H9 (cell line): ENCODE data around the gene FBN2. TPM values are rescaled to one million over a fixed set of nuclear protein-coding genes. Genes with fewer than 3 reads are reported as not detected.

Experiments used
- DNase-seq: peaks from one replicate; pipeline ENCODE4 v3.0.0-alpha.2; 2017
- H2AFZ ChIP-seq: one replicate; pipeline ENCODE4 v1.6.1; 2013; ENCODE audit warnings: mild to moderate bottlenecking, low read length, control low read depth, moderate library complexity
- H2AK5ac ChIP-seq: 2 replicates; pipeline ENCODE4 v1.6.1; 2013; ENCODE audit warnings: low read length, control low read depth, mixed read lengths; ENCODE audit not compliant: insufficient read length
- H2BK120ac ChIP-seq: one replicate; pipeline ENCODE4 v1.6.1; 2013; ENCODE audit warnings: low read depth, mild to moderate bottlenecking, low read length, control low read depth, inconsistent platforms; ENCODE audit not compliant: poor library complexity, severe bottlenecking
- H2BK12ac ChIP-seq: 2 replicates; pipeline ENCODE4 v1.6.1; 2013; ENCODE audit warnings: low read length, control low read depth, mixed read lengths, low read depth; ENCODE audit not compliant: insufficient read length
- H2BK15ac ChIP-seq: 2 replicates; pipeline ENCODE4 v1.6.1; 2013; ENCODE audit warnings: low read depth, low read length, control low read depth
- H2BK20ac ChIP-seq: one replicate; pipeline ENCODE4 v1.6.1; 2013; ENCODE audit warnings: low read depth, mild to moderate bottlenecking, low read length, control low read depth, inconsistent platforms; ENCODE audit not compliant: poor library complexity, severe bottlenecking
- H2BK5ac ChIP-seq: 2 replicates; pipeline ENCODE4 v1.6.1; 2013; ENCODE audit warnings: low read length, control low read depth, mixed read lengths; ENCODE audit not compliant: insufficient read length
- H3K14ac ChIP-seq: 2 replicates; pipeline ENCODE4 v1.6.1; 2013; ENCODE audit warnings: low read length, control low read depth; ENCODE audit not compliant: insufficient read depth
- H3K18ac ChIP-seq: 2 replicates; pipeline ENCODE4 v1.6.1; 2013; ENCODE audit warnings: low read depth, mild to moderate bottlenecking, mixed read lengths, low read length, control low read depth; ENCODE audit not compliant: insufficient read length
- H3K23ac ChIP-seq: 2 replicates; pipeline ENCODE4 v1.6.1; 2013; ENCODE audit warnings: low read length, control low read depth, mixed read lengths, low read depth; ENCODE audit not compliant: insufficient read length
- H3K23me2 ChIP-seq: 2 replicates; pipeline ENCODE4 v1.6.1; 2013; ENCODE audit warnings: low read depth, mild to moderate bottlenecking, mixed read lengths, low read length, control low read depth; ENCODE audit not compliant: insufficient read length, poor library complexity, severe bottlenecking
- H3K27ac ChIP-seq: 2 replicates; pipeline ENCODE4 v1.5.1; 2013; ENCODE audit warnings: low read length, control low read depth, mixed read lengths, low read depth; ENCODE audit not compliant: insufficient read length
- H3K27me3 ChIP-seq: 2 replicates; pipeline ENCODE4 v1.6.1; 2013; ENCODE audit warnings: low read length, control low read depth, inconsistent platforms; ENCODE audit not compliant: insufficient read depth
- H3K4ac ChIP-seq: 2 replicates; pipeline ENCODE4 v1.6.1; 2013; ENCODE audit warnings: low read depth, mild to moderate bottlenecking, control low read depth, inconsistent platforms, low read length, moderate library complexity
- H3K4me1 ChIP-seq: 2 replicates; pipeline ENCODE4 v1.6.1; 2013; ENCODE audit warnings: low read length, control low read depth, inconsistent platforms; ENCODE audit not compliant: insufficient read depth
- H3K4me2 ChIP-seq: 2 replicates; pipeline ENCODE4 v1.6.1; 2013; ENCODE audit warnings: low read length, control low read depth, mixed read lengths; ENCODE audit not compliant: insufficient read length, insufficient read depth
- H3K56ac ChIP-seq: 2 replicates; pipeline ENCODE4 v1.6.1; 2013; ENCODE audit warnings: low read depth, mild to moderate bottlenecking, mixed read lengths, low read length, control low read depth; ENCODE audit not compliant: insufficient read length
- H3K79me1 ChIP-seq: 2 replicates; pipeline ENCODE4 v1.6.1; 2013; ENCODE audit warnings: low read depth, mild to moderate bottlenecking, moderate library complexity, low read length, control low read depth, inconsistent platforms; ENCODE audit not compliant: insufficient read depth, poor library complexity, severe bottlenecking
- H3K79me2 ChIP-seq: 2 replicates; pipeline ENCODE4 v1.6.1; 2013; ENCODE audit warnings: low read length, control low read depth, inconsistent platforms; ENCODE audit not compliant: insufficient read depth
- H3K9ac ChIP-seq: 2 replicates; pipeline ENCODE4 v1.6.1; 2013; ENCODE audit warnings: low read length, control low read depth, mixed read lengths; ENCODE audit not compliant: insufficient read length; ENCODE audit errors: extremely low read depth
- H3K9me3 ChIP-seq: one replicate; pipeline ENCODE4 v1.6.1; 2013; ENCODE audit warnings: low read depth, low read length, inconsistent platforms; ENCODE audit not compliant: control insufficient read depth
- H3T11ph ChIP-seq: one replicate; pipeline ENCODE4 v1.6.1; 2013; ENCODE audit warnings: mild to moderate bottlenecking, low read length, control low read depth, inconsistent platforms
- H4K20me1 ChIP-seq: one replicate; pipeline ENCODE4 v1.6.1; 2013; ENCODE audit not compliant: control insufficient read depth, insufficient read length, insufficient read depth
- H4K5ac ChIP-seq: 2 replicates; pipeline ENCODE4 v1.6.1; 2013; ENCODE audit warnings: low read depth, mild to moderate bottlenecking, mixed read lengths, low read length, control low read depth; ENCODE audit not compliant: insufficient read length
- H4K8ac ChIP-seq: replicated peaks from 2 replicates; pipeline ENCODE4 v1.6.1; 2013; ENCODE audit warnings: low read length, control low read depth, mixed read lengths, low read depth; ENCODE audit not compliant: insufficient read length
- H4K91ac ChIP-seq: 2 replicates; pipeline ENCODE4 v1.6.1; 2013; ENCODE audit warnings: low read depth, mild to moderate bottlenecking, moderate library complexity, mixed read lengths, low read length, control low read depth; ENCODE audit not compliant: insufficient read length
- H3K27ac Mint-ChIP-seq, 3 experiments: 2 replicates in 2 of 3; 3 replicates in 1 of 3; pipeline ENCODE4 v1.8.0; 2020 to 2021; ENCODE audit warnings: mixed read lengths in 3 of 3, mild to moderate bottlenecking in 1 of 3, moderate library complexity in 1 of 3
- H3K27me3 Mint-ChIP-seq: 2 replicates; pipeline ENCODE4 v1.8.0; 2021; ENCODE audit warnings: low read depth, mild to moderate bottlenecking, moderate library complexity, mixed read lengths
- H3K36me3 Mint-ChIP-seq, 3 experiments: 2 replicates in 2 of 3; 3 replicates in 1 of 3; pipeline ENCODE4 v1.8.0; 2020 to 2021; ENCODE audit warnings: low read depth in 3 of 3, mixed read lengths in 3 of 3; ENCODE audit not compliant: insufficient read depth in 1 of 3
- H3K4me1 Mint-ChIP-seq, 2 experiments: 2 replicates each; pipeline ENCODE4 v1.8.0; 2020; ENCODE audit warnings: mixed read lengths in 2 of 2
- H3K4me3 Mint-ChIP-seq, 2 experiments: 2 replicates in 1 of 2; 3 replicates in 1 of 2; pipeline ENCODE4 v1.8.0; 2020 to 2021; ENCODE audit warnings: mild to moderate bottlenecking in 2 of 2, mixed read lengths in 2 of 2, moderate library complexity in 1 of 2
- H3K9me3 Mint-ChIP-seq, 2 experiments: 2 replicates in 1 of 2; 3 replicates in 1 of 2; pipeline ENCODE4 v1.8.0; 2020; ENCODE audit warnings: mild to moderate bottlenecking in 2 of 2, mixed read lengths in 2 of 2, moderate library complexity in 1 of 2
- WGBS: extraction: QIAGEN DNeasy Blood & Tissue Kit; methylation state at CpG from one replicate; pipeline ENCODE4 v1.1.7; 2013; ENCODE audit warnings: missing lambda C conversion rate, low lambda C conversion rate, mixed read lengths; ENCODE audit not compliant: insufficient read length; ENCODE audit errors: extremely low coverage; 5-methylcytosine and 5-hydroxymethylcytosine counted together
- total RNA-seq: library from RNA; stranded (reverse); gene quantifications from 2 replicates; pipeline ENCODE4 v1.2.1, GENCODE V29; 2021
- TF ChIP-seq, protein P1 (sequence below): fragments of 200-600 bp; sonication (generic); conservative IDR thresholded peaks from 3 replicates; pipeline ENCODE4 v1.8.0; 2021; ENCODE audit warnings: antibody characterized with exemption, mild to moderate bottlenecking

Gene FBN2
- total RNA-seq, 1 experiment from 2014 or later = 8.3 TPM

- WGBS = no CpG with 5 or more reads among the region's 3 CpGs
- H3K9ac ChIP-seq = no peak overlapping the region
- H3K4me1 ChIP-seq = peaks cover 3% of the 10 kb centered on the region; the same call in 1 of the 2 replicates
- no peak overlapping the region for H3K27ac ChIP-seq
- peaks cover 12 to 14% of the 10 kb centered on the region in 2 experiments for H3K4me1 Mint-ChIP-seq
- peak; percentile 39 for DNase-seq
- H2BK5ac ChIP-seq = no peak overlapping the region
- H3K4ac ChIP-seq = no peak overlapping the region
- H3K14ac ChIP-seq = no peak overlapping the region
- H3K23ac ChIP-seq = no peak overlapping the region
- no peak overlapping the region for H2BK20ac ChIP-seq
- H2BK15ac ChIP-seq = no peak overlapping the region
- peaks cover 0 to 11% (median 9%) of the 10 kb centered on the region in 3 experiments; a peak in 4 of 7 replicates for H3K36me3 Mint-ChIP-seq
- no peak overlapping the region for H3K4me3 Mint-ChIP-seq
- no peak overlapping the region for H2BK120ac ChIP-seq
- no peak overlapping the region for H2BK12ac ChIP-seq
- no peak overlapping the region for H4K8ac ChIP-seq
- peaks cover 14% of the 10 kb centered on the region; the same call in 1 of the 2 replicates for H3K27me3 ChIP-seq
- H3K4me2 ChIP-seq = no peak overlapping the region
- TF ChIP-seq, protein P1, sequence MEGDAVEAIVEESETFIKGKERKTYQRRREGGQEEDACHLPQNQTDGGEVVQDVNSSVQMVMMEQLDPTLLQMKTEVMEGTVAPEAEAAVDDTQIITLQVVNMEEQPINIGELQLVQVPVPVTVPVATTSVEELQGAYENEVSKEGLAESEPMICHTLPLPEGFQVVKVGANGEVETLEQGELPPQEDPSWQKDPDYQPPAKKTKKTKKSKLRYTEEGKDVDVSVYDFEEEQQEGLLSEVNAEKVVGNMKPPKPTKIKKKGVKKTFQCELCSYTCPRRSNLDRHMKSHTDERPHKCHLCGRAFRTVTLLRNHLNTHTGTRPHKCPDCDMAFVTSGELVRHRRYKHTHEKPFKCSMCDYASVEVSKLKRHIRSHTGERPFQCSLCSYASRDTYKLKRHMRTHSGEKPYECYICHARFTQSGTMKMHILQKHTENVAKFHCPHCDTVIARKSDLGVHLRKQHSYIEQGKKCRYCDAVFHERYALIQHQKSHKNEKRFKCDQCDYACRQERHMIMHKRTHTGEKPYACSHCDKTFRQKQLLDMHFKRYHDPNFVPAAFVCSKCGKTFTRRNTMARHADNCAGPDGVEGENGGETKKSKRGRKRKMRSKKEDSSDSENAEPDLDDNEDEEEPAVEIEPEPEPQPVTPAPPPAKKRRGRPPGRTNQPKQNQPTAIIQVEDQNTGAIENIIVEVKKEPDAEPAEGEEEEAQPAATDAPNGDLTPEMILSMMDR = no peak
- peak overlapping the region in 1 of 3 experiments; percentile 7; a peak in 1 of 7 replicates for H3K27ac Mint-ChIP-seq
- no peaks in the 10 kb centered on the region for H3K79me1 ChIP-seq
- no peak overlapping the region for H2AFZ ChIP-seq
- H4K5ac ChIP-seq = no peak overlapping the region
- peaks cover 10% of the 10 kb centered on the region for H3K23me2 ChIP-seq
- no peak overlapping the region for H3K56ac ChIP-seq
- H3K79me2 ChIP-seq = no peaks in the 10 kb centered on the region
- no peak overlapping the region for H3K18ac ChIP-seq
- H3K9me3 ChIP-seq = no peaks in the 10 kb centered on the region
- no peak overlapping the region for H4K91ac ChIP-seq
- no peak overlapping the region for H2AK5ac ChIP-seq
- no peaks in the 10 kb centered on the region for H3K9me3 Mint-ChIP-seq
- H3T11ph ChIP-seq = no peak overlapping the region
- H4K20me1 ChIP-seq = no peaks in the 10 kb centered on the region
- H3K27me3 Mint-ChIP-seq = peaks cover 28% of the 10 kb centered on the region
These were observed 5.9 kb downstream of the FBN2 start for GRCh38 chr5:128532127-128532526.
